ENCODE measurements around the gene GET4.
"Not testable (repeated sequence)": the region's sequence is repeated elsewhere in the genome, so short reads cannot be mapped to it uniquely, and the experiment has no call there.

GET4 gene

DNA sequence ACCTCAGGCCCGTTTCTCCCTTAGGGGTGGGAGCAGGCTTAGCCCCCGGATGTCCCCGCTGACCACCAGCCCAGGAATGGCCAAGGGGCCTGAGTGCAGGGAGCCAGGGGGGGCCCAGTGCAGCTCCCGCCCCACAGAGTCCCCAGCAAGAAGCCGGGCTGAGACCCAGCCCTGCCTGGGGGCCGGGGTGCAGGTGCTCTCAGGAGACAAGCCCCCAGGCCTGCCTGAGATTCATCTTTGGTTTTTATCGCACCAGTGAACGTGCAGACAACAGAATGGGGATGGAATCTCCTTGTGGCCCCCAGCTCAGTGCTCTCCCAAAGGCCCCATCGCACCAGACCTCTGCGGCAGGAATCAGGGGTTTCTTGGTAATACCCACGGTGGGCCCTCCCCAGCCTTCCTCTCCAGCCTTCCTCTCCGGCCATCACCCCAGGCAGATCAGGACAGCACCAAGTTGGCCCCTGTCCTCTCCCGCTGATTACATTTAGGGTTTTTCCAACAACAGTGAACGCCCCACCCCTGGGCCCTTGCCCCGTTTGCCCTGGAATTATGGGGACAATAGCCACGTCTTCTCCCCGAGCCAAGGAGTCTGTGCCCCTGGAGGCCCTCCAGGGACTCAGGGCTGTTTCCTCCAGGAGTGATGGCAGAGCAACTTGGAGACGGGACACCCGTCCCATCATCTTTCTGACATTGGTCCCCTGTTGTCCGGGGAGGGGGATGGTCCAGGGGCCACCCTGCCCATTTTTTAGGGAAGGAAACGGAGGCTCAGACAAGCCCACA lies 55.7 kb downstream of the GET4 start:
- no peak for DNase-seq

DNA sequence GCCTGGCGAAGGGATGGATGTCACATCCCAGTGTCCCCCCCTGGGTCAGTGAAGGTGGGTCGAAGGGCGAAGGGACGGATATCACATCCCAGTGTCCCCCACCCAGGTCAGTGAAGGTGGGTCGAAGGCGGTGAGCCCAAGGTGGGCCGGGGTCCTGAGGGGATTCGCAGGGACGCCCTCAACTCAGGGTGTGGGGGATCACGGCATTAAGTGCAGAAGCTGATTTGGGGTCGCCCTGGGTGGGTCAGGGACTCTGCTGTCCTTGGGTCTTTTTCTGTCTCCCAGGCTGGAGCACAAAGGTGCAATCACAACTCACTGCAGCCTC lies 56.3 kb downstream of the GET4 start:
- no peak for DNase-seq

DNA sequence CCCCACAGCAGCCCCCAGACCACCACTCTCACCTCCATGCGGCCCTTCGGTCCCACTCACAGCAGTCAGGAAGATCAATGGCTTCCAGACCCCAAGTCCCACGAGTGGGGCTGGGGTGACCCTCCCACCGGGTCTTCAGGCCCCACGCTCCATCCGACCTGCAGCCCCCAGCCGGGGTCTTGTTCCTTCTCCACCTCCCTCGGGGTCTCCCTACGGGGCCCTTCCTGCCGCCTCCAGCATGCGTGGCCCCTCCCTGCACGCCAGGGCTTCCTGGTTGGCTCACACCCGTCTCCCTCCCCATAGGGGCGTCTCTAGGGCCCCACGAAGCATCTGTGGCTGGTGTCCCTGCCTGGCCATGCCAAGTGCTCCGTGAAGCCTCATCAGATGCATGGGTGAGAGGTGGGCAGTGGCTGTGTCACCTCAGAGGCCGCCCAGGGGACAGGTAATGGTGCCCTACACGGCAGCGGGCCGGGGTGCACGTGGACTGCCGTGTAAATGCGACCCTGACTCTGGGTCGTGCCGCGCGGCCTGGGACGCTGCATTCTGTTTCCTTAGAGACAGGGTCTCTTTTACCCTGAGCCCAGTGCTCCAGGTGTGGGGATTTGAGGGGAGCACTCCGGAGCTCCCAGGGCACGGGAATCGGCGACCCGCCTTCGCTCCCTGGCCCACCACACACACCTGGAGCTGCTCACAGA lies 58.3 kb downstream of the GET4 start:
- DNase-seq = no peak

DNA sequence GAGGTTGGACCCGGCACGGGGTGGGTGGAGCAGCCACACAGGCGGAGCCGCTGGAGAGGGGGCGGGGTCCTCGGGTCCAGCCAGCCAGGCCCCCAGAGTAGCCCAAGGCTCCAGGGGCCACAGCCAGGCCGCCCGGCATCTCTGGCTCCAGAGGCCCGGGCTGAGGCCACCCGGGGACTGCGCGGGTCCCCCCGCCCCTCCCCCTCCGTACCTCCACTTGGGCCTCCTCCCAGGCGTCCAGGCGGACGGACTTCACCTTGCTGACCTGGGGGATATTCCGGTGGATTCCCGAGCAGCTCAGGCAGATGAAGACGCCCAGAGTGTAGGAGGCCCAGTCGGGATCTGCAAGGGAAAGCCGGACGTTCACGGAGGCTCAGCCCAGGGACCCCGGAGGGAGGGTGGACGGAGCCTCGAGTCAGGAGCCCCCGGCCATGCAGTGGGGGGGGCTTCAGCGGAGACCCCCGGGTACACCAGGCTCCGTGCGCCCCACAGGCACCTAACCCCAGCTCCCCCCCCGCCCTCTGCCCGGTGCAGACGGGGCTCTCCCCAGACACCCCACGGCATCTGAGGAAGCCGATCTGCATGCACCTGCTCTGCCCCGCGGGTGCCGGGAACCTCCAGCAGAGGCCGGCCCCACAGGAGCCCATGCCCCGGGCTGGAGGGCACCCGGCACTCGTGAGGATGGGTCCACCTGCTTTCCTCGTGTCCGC lies 59.0 kb downstream of the GET4 start:
- no peak for DNase-seq

DNA sequence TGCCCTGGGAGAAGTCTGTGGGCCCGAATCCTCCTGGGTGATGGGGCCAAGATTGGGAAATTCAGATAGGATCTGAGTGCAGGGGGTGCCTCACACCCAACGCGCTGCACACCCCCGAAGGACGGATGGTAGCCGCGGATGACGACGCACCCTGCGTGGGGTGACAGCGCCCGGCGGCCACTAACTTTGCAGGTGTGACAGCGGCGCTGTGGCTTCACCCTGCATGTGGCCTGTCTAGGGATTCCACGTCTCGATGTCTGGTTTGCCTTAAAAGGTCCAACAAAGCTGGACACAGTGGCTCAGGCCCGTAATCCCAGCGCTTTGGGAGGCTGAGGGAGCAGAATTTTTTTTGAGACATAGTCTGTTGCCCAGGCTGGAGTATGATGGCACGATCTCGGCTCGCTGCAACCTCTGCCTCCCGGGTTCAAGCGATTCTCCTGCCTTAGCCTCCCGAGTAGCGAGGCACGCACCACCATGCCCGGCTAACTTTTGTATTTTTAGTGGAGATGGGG lies 59.6 kb downstream of the GET4 start:
- no peak for DNase-seq

DNA sequence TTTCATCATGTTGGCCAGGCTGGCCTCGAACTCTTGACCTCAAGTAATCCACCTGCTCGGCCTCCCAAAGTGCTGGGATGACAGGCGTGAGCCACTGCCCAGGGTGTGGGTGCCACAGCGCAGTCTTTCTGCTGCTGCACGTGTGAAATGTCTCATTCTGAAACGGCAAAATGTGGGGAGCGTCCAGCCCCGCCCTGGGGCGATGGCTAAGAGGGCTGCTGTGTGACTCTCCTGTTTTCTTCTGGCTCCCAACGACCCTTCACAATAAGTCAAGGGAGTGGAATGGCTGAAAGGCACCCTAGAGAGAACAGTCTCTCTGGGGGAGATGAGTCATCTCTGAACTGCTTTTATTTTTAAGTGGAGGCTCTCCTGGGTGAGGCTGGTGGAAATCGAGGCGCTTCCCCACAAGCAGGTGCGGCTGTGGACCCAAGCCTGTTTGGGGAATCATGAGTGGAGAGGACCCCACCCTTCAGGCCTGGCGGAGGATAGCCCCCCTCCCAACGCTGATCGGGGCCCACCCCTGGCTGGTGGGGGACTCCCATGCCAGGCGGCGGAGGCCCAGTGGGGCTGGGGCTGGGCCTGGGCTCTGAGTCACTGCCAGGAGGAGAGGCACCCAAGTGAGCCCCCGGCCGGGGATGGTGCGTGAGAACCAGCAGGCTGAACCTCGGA lies 60.2 kb downstream of the GET4 start:
- DNase-seq = no peak

DNA sequence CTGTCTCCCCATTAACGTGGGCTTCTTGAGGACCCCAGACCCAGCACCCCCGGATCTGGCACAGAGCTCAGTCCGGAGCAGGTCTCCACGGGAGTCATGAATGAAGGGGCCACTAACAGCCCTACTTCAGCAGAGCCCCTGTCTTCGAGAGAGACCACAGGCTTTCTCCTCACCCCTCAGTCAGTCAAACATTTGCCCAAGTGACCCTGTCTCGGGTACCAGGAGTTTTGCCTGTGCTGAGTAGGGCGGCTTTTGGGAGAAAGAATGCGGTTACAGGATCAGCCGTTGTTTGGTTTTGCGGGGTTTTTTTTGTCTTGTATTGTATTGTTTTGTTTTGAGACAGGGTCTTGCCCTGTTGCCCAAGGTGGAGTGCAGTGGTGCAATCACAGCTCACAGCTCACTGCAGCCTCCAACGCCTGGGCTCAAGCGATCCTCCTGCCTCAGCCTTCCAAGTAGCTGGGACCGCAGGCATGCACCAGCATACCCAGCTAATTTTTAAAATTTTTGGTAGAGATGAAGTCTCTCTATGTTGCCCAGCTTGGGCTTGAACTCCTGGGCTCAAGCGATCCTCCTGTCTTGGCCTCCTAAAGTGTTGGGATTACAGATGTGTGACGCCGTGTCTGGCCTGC lies 61.6 kb downstream of the GET4 start:
- DNase-seq = no peak

DNA sequence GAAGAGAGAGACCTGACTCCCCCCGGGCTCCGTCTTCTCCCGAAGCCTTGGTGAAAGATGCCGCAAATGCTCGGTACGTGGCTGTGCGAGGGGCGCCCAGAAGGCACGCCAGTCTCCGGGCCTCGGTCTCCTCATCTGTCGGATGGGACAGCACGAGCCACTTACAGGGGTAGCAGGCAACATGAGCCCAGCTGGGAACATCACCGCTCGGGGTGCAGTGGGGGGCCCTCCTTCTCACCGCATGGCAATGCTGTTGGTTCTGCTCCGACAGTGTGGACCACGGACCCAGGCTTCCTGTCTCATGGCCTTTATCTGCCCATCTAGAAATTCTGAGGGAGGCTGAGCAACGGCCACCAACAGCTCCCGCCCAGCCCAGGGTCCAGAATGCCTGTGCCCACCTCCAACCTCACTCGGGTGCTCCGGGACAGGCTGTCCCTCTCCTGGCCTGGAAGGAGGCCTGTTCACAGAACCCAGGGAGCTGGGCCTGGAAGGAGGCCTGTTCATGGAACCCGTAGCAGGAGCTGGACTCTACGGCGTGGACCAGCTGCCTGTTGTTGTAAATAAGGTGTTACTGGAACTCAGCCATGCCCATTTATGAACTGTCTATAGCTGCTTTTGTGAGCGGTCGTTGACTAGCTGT lies 62.3 kb downstream of the GET4 start:
- DNase-seq = no peak

DNA sequence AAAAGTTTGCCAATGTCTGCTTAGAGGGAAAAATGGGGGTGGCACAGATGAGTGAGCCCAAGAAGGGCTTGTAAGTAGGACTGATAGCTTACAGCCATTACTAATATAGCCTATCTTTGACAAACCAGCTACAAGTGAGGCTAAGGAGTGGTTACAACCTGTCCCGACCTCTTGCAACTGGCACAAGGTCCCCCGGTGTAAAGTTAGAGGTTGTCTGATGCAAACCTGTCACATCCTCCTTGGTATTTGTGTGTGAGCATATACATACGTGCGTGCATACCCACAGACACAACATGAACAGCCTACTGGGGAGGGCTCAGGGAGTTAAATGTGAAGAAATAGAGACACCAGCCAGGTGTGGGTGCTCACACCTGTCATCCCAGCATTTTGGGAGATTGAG lies 63.5 kb downstream of the GET4 start:
- DNase-seq = no peak

DNA sequence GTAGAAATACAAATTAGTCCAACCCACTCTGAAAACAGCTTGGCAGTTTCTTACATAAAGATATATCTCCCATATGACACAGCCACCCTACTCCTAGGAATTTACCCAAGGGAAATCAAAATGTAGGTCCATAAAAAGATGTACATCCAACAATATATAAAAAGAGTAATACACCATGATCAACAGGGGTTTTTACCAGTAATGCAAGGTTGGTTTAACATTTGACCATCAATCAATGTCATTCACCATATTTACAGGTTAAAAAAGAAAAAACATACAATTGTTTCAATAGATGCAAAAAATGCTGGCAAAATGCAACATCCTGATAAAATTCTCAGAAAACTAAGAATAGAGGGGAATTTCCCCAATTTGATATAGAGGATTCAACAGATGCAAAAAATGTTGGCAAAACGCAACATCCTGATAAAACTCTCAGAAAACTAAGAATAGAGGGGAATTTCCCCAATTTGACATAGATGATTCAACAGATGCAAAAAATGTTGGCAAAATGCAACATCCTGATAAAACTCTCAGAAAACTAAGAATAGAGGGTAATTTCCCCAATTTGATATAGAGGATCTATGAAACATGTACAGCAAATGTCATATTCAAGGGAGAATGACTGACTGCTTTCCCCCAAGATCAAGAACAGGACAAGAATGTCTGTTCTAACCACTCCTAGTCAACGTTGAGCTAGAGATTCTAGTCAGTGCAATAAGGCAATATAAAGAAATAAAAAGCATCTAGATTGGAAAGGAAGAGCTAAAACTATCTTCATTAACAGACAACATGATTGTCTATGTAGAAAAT lies 64.5 kb downstream of the GET4 start:
- no peak for DNase-seq

DNA sequence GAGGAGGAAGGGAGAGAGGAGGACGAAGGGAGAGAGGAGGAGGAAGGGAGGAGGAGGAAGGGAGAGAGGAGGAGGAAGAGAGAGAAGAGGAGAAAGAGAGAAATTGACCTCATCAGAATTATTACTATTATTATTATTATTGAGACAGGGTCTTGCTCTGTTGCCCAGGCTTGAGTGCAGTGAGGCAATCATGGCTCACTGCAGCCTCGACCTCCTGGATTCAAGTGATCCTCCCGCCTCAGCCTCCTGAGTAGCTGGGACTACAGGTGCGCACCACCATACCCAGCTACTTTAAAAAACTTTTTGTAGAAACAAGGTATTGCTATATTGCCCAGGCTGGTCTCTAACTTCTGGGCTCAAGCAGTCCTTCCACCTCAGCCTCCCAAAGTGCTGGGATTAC lies 67.4 kb downstream of the GET4 start:
- DNase-seq = not testable (repeated sequence)

DNA sequence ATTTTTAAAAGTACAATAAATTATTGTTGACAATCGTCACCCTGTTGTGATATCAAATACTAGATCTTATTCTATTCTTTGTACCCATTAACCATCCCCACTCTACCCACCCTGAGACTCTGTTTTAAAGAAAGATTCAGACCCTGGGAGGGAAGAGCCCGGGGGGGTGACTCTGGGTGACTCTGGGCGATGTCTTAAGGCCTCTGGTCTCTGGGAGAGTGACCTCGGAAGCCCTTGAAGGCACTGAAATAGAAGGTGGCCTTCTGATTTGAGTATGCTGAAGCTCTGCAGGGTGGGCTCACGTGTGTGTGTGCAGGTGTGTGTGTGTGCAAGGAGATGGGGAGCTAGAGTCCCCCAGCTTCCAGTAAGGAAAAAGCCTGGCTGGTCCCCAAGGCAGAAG lies 68.4 kb downstream of the GET4 start:
- DNase-seq = no peak

DNA sequence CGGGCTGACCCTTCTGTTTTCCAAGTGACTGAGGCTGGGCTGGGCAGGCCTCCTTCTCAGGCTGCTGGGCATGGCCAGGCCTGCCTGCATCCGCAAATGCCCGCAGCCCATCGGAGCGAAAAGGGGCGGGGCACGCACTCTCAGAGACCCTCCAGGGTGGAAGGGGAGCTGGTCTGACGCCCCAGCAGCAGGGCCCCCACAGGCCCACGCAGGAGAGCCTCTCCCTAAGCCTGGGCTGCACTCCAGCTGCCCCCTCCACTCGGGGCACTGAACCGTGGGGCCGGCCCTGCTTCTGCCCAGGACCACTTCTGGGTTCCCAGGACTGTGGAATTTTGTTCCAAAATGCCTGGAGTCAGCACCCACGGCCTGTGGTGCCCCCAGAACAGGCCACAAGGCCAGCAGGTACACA lies 68.8 kb downstream of the GET4 start:
- DNase-seq = no peak

DNA sequence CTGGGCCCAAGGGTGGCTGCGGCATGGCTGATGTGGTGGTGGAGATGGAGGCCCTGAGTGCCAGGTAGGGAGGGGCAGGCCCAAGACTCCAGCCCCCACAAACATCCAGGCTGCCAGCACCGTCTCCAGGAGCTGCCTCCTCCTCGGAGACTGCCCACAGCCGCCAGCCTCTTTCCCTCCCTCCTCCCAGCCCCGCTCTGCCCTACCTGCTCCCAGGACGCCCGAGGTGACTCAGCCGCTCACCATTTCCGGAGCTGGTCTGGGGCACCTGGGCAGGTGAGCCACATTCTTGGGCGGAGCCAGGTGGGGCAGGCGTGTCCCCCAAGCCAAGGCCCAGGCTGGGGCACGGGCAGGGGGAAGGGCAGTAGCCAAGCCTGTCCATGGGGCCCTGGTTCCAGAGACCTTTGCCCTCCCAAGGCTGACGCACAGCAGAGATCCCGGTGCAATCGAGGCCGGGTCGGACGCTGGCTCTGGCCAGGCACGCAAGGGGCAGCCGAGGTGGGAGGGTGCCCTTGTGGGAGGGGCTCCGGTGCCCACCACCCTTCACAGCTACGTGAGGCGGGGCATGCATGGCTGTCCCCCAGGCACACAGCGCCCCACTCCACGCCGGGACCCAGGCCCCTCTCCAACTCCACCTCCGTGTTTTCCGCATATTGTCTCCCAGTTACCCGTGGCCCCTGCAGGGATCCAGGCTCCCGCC lies 69.4 kb downstream of the GET4 start:
- DNase-seq = no peak
